ENCODE measurements around the gene OR4D2.

The OR4D2 gene

GRCh38 chr17:58176200-58176599 lies 9.4 kb downstream of the OR4D2 start:
- H3K36me3 ChIP-seq (ENCODE audit: insufficient read depth, low read length) = no peaks in the 10 kb centered on the region
- no peaks in the 10 kb centered on the region for H3K9me3 ChIP-seq (ENCODE audit: low read length)
- no peak overlapping the region for H3K27ac ChIP-seq (ENCODE audit: low read depth, low read length)
- no peaks in the 10 kb centered on the region for H3K4me1 ChIP-seq (ENCODE audit: insufficient read depth, low read length)
- no peaks in the 10 kb centered on the region for H3K27me3 ChIP-seq (ENCODE audit: control insufficient read depth in 1 of 2, insufficient read depth in 2 of 2, low read length in 2 of 2)
- no peak overlapping the region for H3K4me3 ChIP-seq (ENCODE audit: low read depth in 1 of 2, low read length in 2 of 2)
- H3K9ac ChIP-seq (ENCODE audit: low read length) = no peak overlapping the region

DNA sequence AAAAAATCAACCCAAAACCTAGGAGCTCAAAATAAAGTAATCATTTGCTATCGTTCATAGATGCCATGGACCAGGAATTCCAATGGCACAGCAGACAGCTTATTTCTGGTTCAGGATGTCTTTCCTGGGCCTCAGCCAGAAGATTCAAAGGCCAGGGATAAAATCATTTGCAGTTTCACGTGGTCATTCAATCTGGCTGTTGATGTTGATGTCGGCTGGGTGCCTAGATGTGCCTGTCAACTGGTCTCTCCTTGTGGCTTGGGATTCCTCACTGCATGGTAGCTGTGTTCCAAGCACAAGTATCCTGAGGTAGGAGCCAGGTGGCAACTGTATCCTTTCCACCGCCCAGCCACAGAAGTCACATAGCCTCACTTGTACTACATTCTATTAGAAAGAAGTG lies 15.0 kb downstream of the OR4D2 start:
- Histone ChIP-seq H3K9ac (ENCODE audit: low read length) (no peak overlapping the region), H3K9me3 (ENCODE audit: low read length) (no peaks in the 10 kb centered on the region)

GRCh38 chr17:58183514-58183913 lies 16.7 kb downstream of the OR4D2 start:
- no peaks in the 10 kb centered on the region for H3K36me3 ChIP-seq (ENCODE audit: insufficient read depth, low read length)
- no peaks in the 10 kb centered on the region for H3K9me3 ChIP-seq (ENCODE audit: low read length)
- H3K4me1 ChIP-seq (ENCODE audit: insufficient read depth, low read length) = no peaks in the 10 kb centered on the region
- H3K4me3 ChIP-seq (ENCODE audit: low read depth in 1 of 2, low read length in 2 of 2) = no peak overlapping the region
- H3K27me3 ChIP-seq (ENCODE audit: control insufficient read depth in 1 of 2, insufficient read depth in 2 of 2, low read length in 2 of 2) = no peaks in the 10 kb centered on the region
- no peak overlapping the region for H3K9ac ChIP-seq (ENCODE audit: low read length)
- H3K27ac ChIP-seq (ENCODE audit: low read depth, low read length) = no peak overlapping the region

More for the DNA sequence above, 15.0 kb downstream of the OR4D2 start:
- Histone ChIP-seq H3K27me3 (ENCODE audit: control insufficient read depth in 1 of 2, insufficient read depth in 2 of 2, low read length in 2 of 2) (no peaks in the 10 kb centered on the region), H3K4me3 (ENCODE audit: low read depth in 1 of 2, low read length in 2 of 2) (no peak overlapping the region), H3K27ac (ENCODE audit: low read depth, low read length) (no peak overlapping the region), H3K36me3 (ENCODE audit: insufficient read depth, low read length) (no peaks in the 10 kb centered on the region), H3K4me1 (ENCODE audit: insufficient read depth, low read length) (no peaks in the 10 kb centered on the region)

DNA sequence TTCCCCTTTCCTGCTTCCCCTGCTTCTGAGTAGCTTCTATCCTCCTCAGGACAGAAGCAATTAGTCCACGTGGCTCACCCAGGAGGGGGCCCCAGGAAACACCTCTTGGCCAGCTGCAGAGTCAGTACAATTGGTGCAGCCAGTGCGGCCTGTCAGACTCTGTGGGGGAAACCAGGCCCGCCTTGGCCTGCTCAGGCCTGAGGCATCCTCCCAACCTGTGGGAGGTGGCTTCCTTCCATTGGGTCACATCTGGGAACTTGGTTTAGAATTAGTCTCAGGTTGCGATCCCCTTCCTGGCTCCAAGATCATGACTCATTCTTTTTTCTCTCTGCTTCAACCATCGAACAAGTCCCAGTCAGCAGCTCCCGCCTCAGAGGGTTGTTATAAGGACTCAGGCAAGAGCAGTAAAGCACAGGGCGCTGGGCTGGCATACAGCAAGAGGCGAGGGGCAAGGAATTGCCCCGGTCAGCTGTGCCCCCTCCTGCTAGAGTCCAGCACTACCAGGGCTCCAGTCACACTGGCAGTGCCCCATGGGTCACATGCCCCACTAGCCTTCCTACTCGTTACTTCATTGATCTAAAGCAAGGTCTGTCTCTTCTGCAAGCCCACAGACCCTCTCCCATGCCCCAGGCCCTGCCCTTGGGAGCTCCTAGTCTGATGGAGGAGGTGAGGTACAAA lies 17.7 kb downstream of the OR4D2 start:
- no peaks in the 10 kb centered on the region for H3K9me3 ChIP-seq (ENCODE audit: low read length)

GRCh38 chr17:58184986-58185761 lies 18.4 kb downstream of the OR4D2 start:
- Histone ChIP-seq H3K27me3 (ENCODE audit: control insufficient read depth in 1 of 2, insufficient read depth in 2 of 2, low read length in 2 of 2) (peaks cover 0 to 6% of the 10 kb centered on the region in 2 donors), H3K4me3 (ENCODE audit: low read depth in 1 of 2, low read length in 2 of 2) (no peak overlapping the region), H3K9ac (ENCODE audit: low read length) (no peak overlapping the region), H3K36me3 (ENCODE audit: insufficient read depth, low read length) (no peaks in the 10 kb centered on the region), H3K27ac (ENCODE audit: low read depth, low read length) (no peak overlapping the region), H3K4me1 (ENCODE audit: insufficient read depth, low read length) (no peaks in the 10 kb centered on the region), H3K9me3 (ENCODE audit: low read length) (no peaks in the 10 kb centered on the region)

More for the DNA sequence above, 17.7 kb downstream of the OR4D2 start:
- Histone ChIP-seq H3K4me1 (ENCODE audit: insufficient read depth, low read length) (no peaks in the 10 kb centered on the region), H3K4me3 (ENCODE audit: low read depth in 1 of 2, low read length in 2 of 2) (no peak overlapping the region), H3K36me3 (ENCODE audit: insufficient read depth, low read length) (no peaks in the 10 kb centered on the region), H3K27ac (ENCODE audit: low read depth, low read length) (no peak overlapping the region), H3K27me3 (ENCODE audit: control insufficient read depth in 1 of 2, insufficient read depth in 2 of 2, low read length in 2 of 2) (no peaks in the 10 kb centered on the region), H3K9ac (ENCODE audit: low read length) (no peak overlapping the region)

GRCh38 chr17:58186591-58186990 lies 19.8 kb downstream of the OR4D2 start:
- no peak overlapping the region for H3K4me3 ChIP-seq (ENCODE audit: low read depth in 1 of 2, low read length in 2 of 2)
- no peaks in the 10 kb centered on the region for H3K4me1 ChIP-seq (ENCODE audit: insufficient read depth, low read length)
- no peaks in the 10 kb centered on the region for H3K36me3 ChIP-seq (ENCODE audit: insufficient read depth, low read length)
- H3K9me3 ChIP-seq (ENCODE audit: low read length) = no peaks in the 10 kb centered on the region
- no peak overlapping the region for H3K9ac ChIP-seq (ENCODE audit: low read length)
- peaks cover 0 to 16% of the 10 kb centered on the region in 2 donors for H3K27me3 ChIP-seq (ENCODE audit: control insufficient read depth in 1 of 2, insufficient read depth in 2 of 2, low read length in 2 of 2)
- no peak overlapping the region for H3K27ac ChIP-seq (ENCODE audit: low read depth, low read length)

DNA sequence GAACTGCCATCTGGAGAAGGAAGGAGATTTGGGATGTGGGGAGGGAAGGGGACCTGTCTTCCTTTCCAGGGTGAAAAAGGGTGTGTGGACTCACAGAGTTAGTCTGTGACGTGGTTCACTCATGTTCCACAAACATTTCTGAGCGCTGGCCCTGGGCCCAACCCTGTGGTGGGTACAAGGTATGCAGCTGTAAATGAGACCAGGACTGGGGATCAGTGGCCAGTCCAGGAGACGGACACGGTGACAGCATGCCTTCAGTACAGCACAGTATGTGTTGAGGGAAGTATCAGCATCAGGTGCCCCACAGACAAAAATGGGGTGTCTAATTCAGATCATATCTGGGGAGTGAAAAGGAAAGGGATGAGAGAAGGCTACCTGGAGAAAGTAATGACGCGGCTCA lies 20.3 kb downstream of the OR4D2 start:
- no peaks in the 10 kb centered on the region for H3K9me3 ChIP-seq (ENCODE audit: low read length)
- H3K27me3 ChIP-seq (ENCODE audit: control insufficient read depth in 1 of 2, insufficient read depth in 2 of 2, low read length in 2 of 2) = peaks cover 2 to 16% of the 10 kb centered on the region in 2 donors
- no peaks in the 10 kb centered on the region for H3K4me1 ChIP-seq (ENCODE audit: insufficient read depth, low read length)
- no peak overlapping the region for H3K9ac ChIP-seq (ENCODE audit: low read length)
- no peak overlapping the region for H3K4me3 ChIP-seq (ENCODE audit: low read depth in 1 of 2, low read length in 2 of 2)
- H3K36me3 ChIP-seq (ENCODE audit: insufficient read depth, low read length) = no peaks in the 10 kb centered on the region
- H3K27ac ChIP-seq (ENCODE audit: low read depth, low read length) = no peak overlapping the region

GRCh38 chr17:58187675-58188074 lies 20.9 kb downstream of the OR4D2 start:
- no peaks in the 10 kb centered on the region for H3K36me3 ChIP-seq (ENCODE audit: insufficient read depth, low read length)
- H3K4me3 ChIP-seq (ENCODE audit: low read depth in 1 of 2, low read length in 2 of 2) = no peak overlapping the region
- no peak overlapping the region for H3K27ac ChIP-seq (ENCODE audit: low read depth, low read length)
- H3K4me1 ChIP-seq (ENCODE audit: insufficient read depth, low read length) = no peaks in the 10 kb centered on the region
- H3K9ac ChIP-seq (ENCODE audit: low read length) = no peak overlapping the region
- H3K27me3 ChIP-seq (ENCODE audit: control insufficient read depth in 1 of 2, insufficient read depth in 2 of 2, low read length in 2 of 2) = peaks cover 7 to 16% of the 10 kb centered on the region in 2 donors
- no peaks in the 10 kb centered on the region for H3K9me3 ChIP-seq (ENCODE audit: low read length)

- no peaks in the 10 kb centered on the region for H3K9me3 ChIP-seq (ENCODE audit: low read length)
- no peaks in the 10 kb centered on the region for H3K4me1 ChIP-seq (ENCODE audit: insufficient read depth, low read length)
- H3K27ac ChIP-seq (ENCODE audit: low read depth, low read length) = no peak overlapping the region
- H3K36me3 ChIP-seq (ENCODE audit: insufficient read depth, low read length) = no peaks in the 10 kb centered on the region
- H3K27me3 ChIP-seq (ENCODE audit: control insufficient read depth in 1 of 2, insufficient read depth in 2 of 2, low read length in 2 of 2) = peaks cover 7 to 16% of the 10 kb centered on the region in 2 donors
- no peak overlapping the region for H3K4me3 ChIP-seq (ENCODE audit: low read depth in 1 of 2, low read length in 2 of 2)
- H3K9ac ChIP-seq (ENCODE audit: low read length) = no peak overlapping the region
Observed at GRCh38 chr17:58189436-58190146, 22.8 kb downstream of the OR4D2 start.

- Histone ChIP-seq H3K4me1 (ENCODE audit: insufficient read depth, low read length) (no peaks in the 10 kb centered on the region), H3K27ac (ENCODE audit: low read depth, low read length) (no peak overlapping the region), H3K4me3 (ENCODE audit: low read depth in 1 of 2, low read length in 2 of 2) (no peak overlapping the region), H3K36me3 (ENCODE audit: insufficient read depth, low read length) (no peaks in the 10 kb centered on the region), H3K9me3 (ENCODE audit: low read length) (no peaks in the 10 kb centered on the region), H3K27me3 (ENCODE audit: control insufficient read depth in 1 of 2, insufficient read depth in 2 of 2, low read length in 2 of 2) (peaks cover 7 to 16% of the 10 kb centered on the region in 2 donors), H3K9ac (ENCODE audit: low read length) (no peak overlapping the region)
Observed at GRCh38 chr17:58191241-58191896, 24.6 kb downstream of the OR4D2 start.

DNA sequence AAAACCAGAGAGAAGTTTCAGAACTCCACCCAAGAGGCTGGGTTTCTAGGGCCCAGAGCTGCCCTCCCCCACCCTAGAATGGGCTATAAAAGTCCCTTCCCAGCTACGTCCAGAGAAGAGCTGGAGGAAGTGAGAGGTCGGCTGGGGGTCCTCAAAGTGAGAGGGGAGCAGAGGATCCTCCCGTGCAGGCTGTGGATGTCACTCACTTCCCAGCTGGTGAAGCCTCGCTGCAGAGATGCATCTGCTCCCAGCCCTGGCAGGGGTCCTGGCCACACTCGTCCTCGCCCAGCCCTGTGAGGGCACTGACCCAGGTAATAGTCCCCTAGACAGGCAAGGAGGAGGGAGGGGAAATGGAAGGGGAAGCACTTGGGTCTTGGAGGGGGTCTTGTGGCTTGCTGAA lies 25.8 kb downstream of the OR4D2 start, which contains the start of gene EPX:
EPX (plus strand) TSS at position 115 of the 400 bp plus-strand sequence; CDS start at position 236, 121 bp downstream.
- no peaks in the 10 kb centered on the region for H3K4me1 ChIP-seq (ENCODE audit: insufficient read depth, low read length)
- H3K27me3 ChIP-seq (ENCODE audit: control insufficient read depth in 1 of 2, insufficient read depth in 2 of 2, low read length in 2 of 2) = peaks cover 7 to 16% of the 10 kb centered on the region in 2 donors
- H3K27ac ChIP-seq (ENCODE audit: low read depth, low read length) = no peak within 1 kb of the TSS
- H3K9me3 ChIP-seq (ENCODE audit: low read length) = no peaks in the 10 kb centered on the region
- no peaks in the 10 kb centered on the region for H3K36me3 ChIP-seq (ENCODE audit: insufficient read depth, low read length)
- no peak within 1 kb of the TSS for H3K4me3 ChIP-seq (ENCODE audit: low read depth in 1 of 2, low read length in 2 of 2)
- no peak within 1 kb of the TSS for H3K9ac ChIP-seq (ENCODE audit: low read length)

Measured in muscle layer of colon (tissue), 2 donors.